Breast epithelium (tissue), 4 donors: ENCODE data around the gene P2RX1. TPM values are rescaled to one million over a fixed set of nuclear protein-coding genes. Genes with fewer than 3 reads are reported as not detected.
A peak's percentile ranks its signal among the peaks of the same experiment; 100 is the strongest.

Experiments
- DNase-seq, 2 donors: peaks; one replicate each; pipeline ENCODE4 v3.0.0-alpha.2; 2019; ENCODE audit warnings: low spot score in 2 of 2
- H3K27ac ChIP-seq, 2 donors: fragments of 200-600 bp; sonication (generic) in 1 of 2; one replicate each; pipeline ENCODE4 v1.5.1; 2016 to 2019; ENCODE audit warnings: mild to moderate bottlenecking in 1 of 2
- H3K27me3 ChIP-seq, 2 donors: fragments of 200-600 bp; sonication (generic) in 1 of 2; one replicate each; pipeline versions ENCODE4 v1.5.1 to v1.6.0; 2017 to 2019; ENCODE audit warnings: control low read depth in 1 of 2, mild to moderate bottlenecking in 1 of 2
- H3K36me3 ChIP-seq: fragments of 200-600 bp; one replicate; pipeline ENCODE4 v1.5.1; 2019
- H3K4me1 ChIP-seq, 2 donors: fragments of 200-600 bp; sonication (generic); one replicate each; pipeline ENCODE4 v1.5.1; 2016 to 2019; ENCODE audit warnings: control low read depth in 1 of 2
- H3K4me3 ChIP-seq, 3 donors: fragments of 200-600 bp; sonication (generic); 1 replicate in 2 of 3; 2 replicates in 1 of 3; pipeline ENCODE4 v1.5.1; 2016 to 2019; ENCODE audit warnings: mild to moderate bottlenecking in 3 of 3, moderate library complexity in 2 of 3
- H3K9me3 ChIP-seq, 2 donors: fragments of 200-600 bp; sonication (generic) in 1 of 2; one replicate each; pipeline ENCODE4 v1.5.1; 2016 to 2019; ENCODE audit warnings: control low read depth in 1 of 2
- POLR2A ChIP-seq: fragments of 450-650 bp; IDR thresholded peaks from one replicate; pipeline ENCODE4 v1.6.1; 2016; ENCODE audit warnings: antibody characterized with exemption, mild to moderate bottlenecking, moderate library complexity
- POLR2AphosphoS5 ChIP-seq, 3 donors: sonication (generic); formaldehyde crosslinking; IDR thresholded peaks; one replicate each; pipeline ENCODE4 v1.6.1; 2017; ENCODE audit warnings: antibody characterized with exemption in 3 of 3
- intact Hi-C: fragments of 100-400 bp; cut with DNase I; formaldehyde crosslinking; loops from one replicate; pipeline ENCODE4 v1.15.1; 2023; ENCODE audit warnings: low total_unique reads
- total RNA-seq, 3 donors: library from RNA; depleted of rRNA; stranded (reverse); fragments of >200 nt; gene quantifications; one replicate each; pipeline ENCODE4 v1.1.0, GENCODE V29; 2016
- TF ChIP-seq, protein P1 (sequence below), 3 donors: fragments of 450-650 bp; IDR thresholded peaks; one replicate each; pipeline ENCODE4 v1.5.1; 2016 to 2017; ENCODE audit warnings: antibody characterized with exemption in 3 of 3, mild to moderate bottlenecking in 3 of 3, moderate library complexity in 3 of 3

Gene P2RX1
- total RNA-seq, 3 donors from 2014 or later = 1.2 to 3.5 (median 2.0) TPM

GRCh38 chr17:3879591-3880417, 36.5 kb downstream of the P2RX1 start:
- H3K36me3 ChIP-seq = no peaks in the 10 kb centered on the region
- intact Hi-C loops = no loop called here
- H3K27ac ChIP-seq = peak overlapping the region in 1 of 2 donors; percentile 19
- no peak for TF ChIP-seq POLR2A
- TF ChIP-seq, protein P1, sequence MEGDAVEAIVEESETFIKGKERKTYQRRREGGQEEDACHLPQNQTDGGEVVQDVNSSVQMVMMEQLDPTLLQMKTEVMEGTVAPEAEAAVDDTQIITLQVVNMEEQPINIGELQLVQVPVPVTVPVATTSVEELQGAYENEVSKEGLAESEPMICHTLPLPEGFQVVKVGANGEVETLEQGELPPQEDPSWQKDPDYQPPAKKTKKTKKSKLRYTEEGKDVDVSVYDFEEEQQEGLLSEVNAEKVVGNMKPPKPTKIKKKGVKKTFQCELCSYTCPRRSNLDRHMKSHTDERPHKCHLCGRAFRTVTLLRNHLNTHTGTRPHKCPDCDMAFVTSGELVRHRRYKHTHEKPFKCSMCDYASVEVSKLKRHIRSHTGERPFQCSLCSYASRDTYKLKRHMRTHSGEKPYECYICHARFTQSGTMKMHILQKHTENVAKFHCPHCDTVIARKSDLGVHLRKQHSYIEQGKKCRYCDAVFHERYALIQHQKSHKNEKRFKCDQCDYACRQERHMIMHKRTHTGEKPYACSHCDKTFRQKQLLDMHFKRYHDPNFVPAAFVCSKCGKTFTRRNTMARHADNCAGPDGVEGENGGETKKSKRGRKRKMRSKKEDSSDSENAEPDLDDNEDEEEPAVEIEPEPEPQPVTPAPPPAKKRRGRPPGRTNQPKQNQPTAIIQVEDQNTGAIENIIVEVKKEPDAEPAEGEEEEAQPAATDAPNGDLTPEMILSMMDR (IDR thresholded peaks at IDR 0.05) = no peak
- TF ChIP-seq POLR2AphosphoS5 (IDR thresholded peaks at IDR 0.05) = no peak
- H3K4me1 ChIP-seq = no peaks in the 10 kb centered on the region
- H3K4me3 ChIP-seq = no peak overlapping the region
- DNase-seq = no peak
- no peaks in the 10 kb centered on the region for H3K9me3 ChIP-seq
- no peaks in the 10 kb centered on the region for H3K27me3 ChIP-seq

GRCh38 chr17:3879186-3879585, 37.1 kb downstream of the P2RX1 start:
- intact Hi-C loops = no loop called here
- no peaks in the 10 kb centered on the region for H3K27me3 ChIP-seq
- H3K4me3 ChIP-seq = no peak overlapping the region
- H3K9me3 ChIP-seq = no peaks in the 10 kb centered on the region
- H3K27ac ChIP-seq = no peak overlapping the region
- no peak for DNase-seq
- TF ChIP-seq POLR2A = no peak
- TF ChIP-seq POLR2AphosphoS5 (IDR thresholded peaks at IDR 0.05) = no peak
- TF ChIP-seq, protein P1 (IDR thresholded peaks at IDR 0.05) = no peak
- no peaks in the 10 kb centered on the region for H3K36me3 ChIP-seq
- H3K4me1 ChIP-seq = no peaks in the 10 kb centered on the region

GRCh38 chr17:3877220-3877619, 39.0 kb downstream of the P2RX1 start:
- H3K9me3 ChIP-seq = no peaks in the 10 kb centered on the region
- H3K27me3 ChIP-seq = no peaks in the 10 kb centered on the region
- H3K27ac ChIP-seq = no peak overlapping the region
- H3K36me3 ChIP-seq = no peaks in the 10 kb centered on the region
- no peak for DNase-seq
- no peak for TF ChIP-seq POLR2AphosphoS5 (IDR thresholded peaks at IDR 0.05)
- TF ChIP-seq POLR2A = no peak
- TF ChIP-seq, protein P1 (IDR thresholded peaks at IDR 0.05) = no peak
- no peaks in the 10 kb centered on the region for H3K4me1 ChIP-seq
- H3K4me3 ChIP-seq = no peak overlapping the region
- intact Hi-C loops = no loop called here

GRCh38 chr17:3875317-3875716, 40.9 kb downstream of the P2RX1 start:
- TF ChIP-seq, protein P1 (IDR thresholded peaks at IDR 0.05) = no peak
- no peak for TF ChIP-seq POLR2A
- TF ChIP-seq POLR2AphosphoS5 (IDR thresholded peaks at IDR 0.05) = no peak
- Histone ChIP-seq H3K4me1 (no peaks in the 10 kb centered on the region), H3K9me3 (no peaks in the 10 kb centered on the region), H3K36me3 (no peaks in the 10 kb centered on the region), H3K27ac (no peak overlapping the region), H3K4me3 (no peak overlapping the region), H3K27me3 (no peaks in the 10 kb centered on the region)
- DNase-seq = no peak
- intact Hi-C loops = no loop called here

GRCh38 chr17:3873862-3874261, 42.4 kb downstream of the P2RX1 start:
- H3K36me3 ChIP-seq = no peaks in the 10 kb centered on the region
- H3K27ac ChIP-seq = no peak overlapping the region
- intact Hi-C loops = no loop called here

More at GRCh38 chr17:3873862-3874261, 42.4 kb downstream of the P2RX1 start:
- H3K9me3 ChIP-seq = no peaks in the 10 kb centered on the region
- H3K4me3 ChIP-seq = no peak overlapping the region
- H3K27me3 ChIP-seq = no peaks in the 10 kb centered on the region
- no peaks in the 10 kb centered on the region for H3K4me1 ChIP-seq
- TF ChIP-seq, protein P1 (IDR thresholded peaks at IDR 0.05) = no peak
- no peak for TF ChIP-seq POLR2A
- no peak for TF ChIP-seq POLR2AphosphoS5 (IDR thresholded peaks at IDR 0.05)
- DNase-seq = no peak
